HEK293T (cell line): ENCODE results near the gene PCSK5.

Experiments used
- BHLHE40 ChIP-seq: fragments of 450-650 bp; IDR thresholded peaks from 2 replicates; pipeline ENCODE4 v1.6.1; 2016; ENCODE audit warnings: mild to moderate bottlenecking, moderate library complexity, borderline replicate concordance
- ELF4 ChIP-seq: fragments of 450-650 bp; IDR thresholded peaks from 2 replicates; pipeline ENCODE4 v1.6.1; 2017; ENCODE audit warnings: antibody characterized with exemption
- FOXA1 ChIP-seq: fragments of 450-650 bp; IDR thresholded peaks from 2 replicates; pipeline ENCODE4 v1.6.1; 2016; ENCODE audit warnings: mild to moderate bottlenecking
- FOXK2 ChIP-seq: fragments of 450-650 bp; IDR thresholded peaks from 2 replicates; pipeline ENCODE4 v1.6.1; 2016; ENCODE audit warnings: mild to moderate bottlenecking
- FOXM1 ChIP-seq: fragments of 450-650 bp; IDR thresholded peaks from 2 replicates; pipeline ENCODE4 v1.6.1; 2017; ENCODE audit warnings: mild to moderate bottlenecking, borderline replicate concordance
- L3MBTL2 ChIP-seq: fragments of 450-650 bp; conservative IDR thresholded peaks from 2 replicates; pipeline ENCODE4 v1.6.1; 2016; ENCODE audit warnings: mild to moderate bottlenecking
- LEF1 ChIP-seq: fragments of 450-650 bp; IDR thresholded peaks from 2 replicates; pipeline ENCODE4 v1.6.1; 2017; ENCODE audit warnings: mild to moderate bottlenecking, borderline replicate concordance
- SP1 ChIP-seq: fragments of 450-650 bp; IDR thresholded peaks from 2 replicates; pipeline ENCODE4 v1.6.1; 2017
- SUZ12 ChIP-seq: fragments of 450-650 bp; IDR thresholded peaks from 2 replicates; pipeline ENCODE4 v1.6.1; 2016; ENCODE audit warnings: mild to moderate bottlenecking
- TF ChIP-seq, protein P1 (sequence below): fragments of 450-650 bp; IDR thresholded peaks from 2 replicates; pipeline ENCODE4 v1.6.1; 2016

- TF ChIP-seq FOXK2 (no peak), SP1 (no peak), LEF1 (no peak), BHLHE40 (no peak), FOXM1 (no peak), FOXA1 (no peak), SUZ12 (no peak), L3MBTL2 (no peak), ELF4 (no peak)
- TF ChIP-seq, protein P1, sequence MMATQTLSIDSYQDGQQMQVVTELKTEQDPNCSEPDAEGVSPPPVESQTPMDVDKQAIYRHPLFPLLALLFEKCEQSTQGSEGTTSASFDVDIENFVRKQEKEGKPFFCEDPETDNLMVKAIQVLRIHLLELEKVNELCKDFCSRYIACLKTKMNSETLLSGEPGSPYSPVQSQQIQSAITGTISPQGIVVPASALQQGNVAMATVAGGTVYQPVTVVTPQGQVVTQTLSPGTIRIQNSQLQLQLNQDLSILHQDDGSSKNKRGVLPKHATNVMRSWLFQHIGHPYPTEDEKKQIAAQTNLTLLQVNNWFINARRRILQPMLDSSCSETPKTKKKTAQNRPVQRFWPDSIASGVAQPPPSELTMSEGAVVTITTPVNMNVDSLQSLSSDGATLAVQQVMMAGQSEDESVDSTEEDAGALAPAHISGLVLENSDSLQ, result no peak
Measured at GRCh38 chr9:76349865-76350264, 459.4 kb downstream of the PCSK5 start.
